NOMO-1 treated with dmso at 0.1 percent for 144 hours (cell line): ENCODE results near the gene ZNF28.
"Not testable (repeated sequence)": the region's sequence is repeated elsewhere in the genome, so short reads cannot be mapped to it uniquely, and the experiment has no call there.

Experiments used
- DNase-seq: peaks from one replicate; lab custom pipeline; 2025; ENCODE audit not compliant: unreplicated experiment; lab: John Stamatoyannopoulos, UW

The ZNF28 gene

DNA sequence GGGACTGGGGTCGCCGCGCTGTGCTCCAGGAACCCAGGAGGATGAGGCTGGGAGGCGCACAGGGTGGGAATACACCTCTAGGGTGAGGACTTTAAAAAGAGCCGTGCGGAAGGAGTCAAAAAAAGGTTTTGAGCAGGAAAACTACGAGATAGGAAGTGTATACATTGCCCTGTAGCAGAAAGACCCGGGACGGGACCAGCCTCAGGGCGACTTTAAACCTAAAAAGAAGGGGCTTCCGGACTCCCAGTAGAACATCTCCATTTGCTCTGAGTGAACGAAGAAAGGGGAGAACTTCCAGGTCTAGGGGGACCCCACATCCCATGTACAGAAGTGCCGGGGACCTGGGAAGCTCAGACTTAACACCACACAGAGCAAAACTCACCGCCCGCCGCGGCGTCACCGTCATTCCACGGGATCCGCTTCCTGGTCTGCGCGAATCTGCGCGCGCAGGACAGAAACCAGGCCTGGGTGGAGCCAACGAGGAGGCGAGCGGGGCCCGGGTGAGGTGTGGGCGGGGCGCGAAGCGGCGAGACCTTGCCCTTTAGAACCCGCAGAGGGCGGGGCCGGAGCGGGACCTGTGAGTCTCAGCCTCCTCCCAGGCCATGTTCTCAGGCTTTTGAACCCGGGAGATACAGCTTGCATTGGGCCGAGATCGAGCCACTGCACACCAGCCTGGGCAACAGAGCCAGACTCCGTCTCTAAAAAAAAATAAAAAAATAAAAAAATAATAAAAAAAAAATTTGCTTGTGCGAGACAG lies at the start of gene ZNF28:
ZNF28 (minus strand) TSS at position 430 of the 757 bp plus-strand sequence. CDS start 3,675 bp downstream, outside the sequence.
- DNase-seq: peak; percentile 2

DNA sequence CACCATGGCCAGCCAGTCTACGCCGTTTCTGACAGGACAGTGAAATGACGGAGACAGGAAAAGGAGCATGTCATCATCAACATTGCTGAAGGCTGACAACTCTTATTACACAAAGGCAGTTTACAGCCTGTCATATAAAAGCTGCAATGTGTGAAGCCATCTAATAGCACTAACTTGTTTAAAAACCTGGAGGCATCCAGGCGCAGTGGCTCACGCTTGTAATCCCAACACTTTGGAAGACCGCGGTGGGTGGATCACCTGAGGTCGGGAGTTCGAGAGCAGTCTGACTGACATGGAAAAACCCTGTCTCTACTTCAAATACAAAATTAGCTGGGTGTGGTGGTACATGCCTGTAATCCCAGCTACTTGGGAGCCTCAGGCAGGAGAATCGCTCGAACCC lies 46.6 kb upstream of the ZNF28 start:
- not testable (repeated sequence) for DNase-seq

DNA sequence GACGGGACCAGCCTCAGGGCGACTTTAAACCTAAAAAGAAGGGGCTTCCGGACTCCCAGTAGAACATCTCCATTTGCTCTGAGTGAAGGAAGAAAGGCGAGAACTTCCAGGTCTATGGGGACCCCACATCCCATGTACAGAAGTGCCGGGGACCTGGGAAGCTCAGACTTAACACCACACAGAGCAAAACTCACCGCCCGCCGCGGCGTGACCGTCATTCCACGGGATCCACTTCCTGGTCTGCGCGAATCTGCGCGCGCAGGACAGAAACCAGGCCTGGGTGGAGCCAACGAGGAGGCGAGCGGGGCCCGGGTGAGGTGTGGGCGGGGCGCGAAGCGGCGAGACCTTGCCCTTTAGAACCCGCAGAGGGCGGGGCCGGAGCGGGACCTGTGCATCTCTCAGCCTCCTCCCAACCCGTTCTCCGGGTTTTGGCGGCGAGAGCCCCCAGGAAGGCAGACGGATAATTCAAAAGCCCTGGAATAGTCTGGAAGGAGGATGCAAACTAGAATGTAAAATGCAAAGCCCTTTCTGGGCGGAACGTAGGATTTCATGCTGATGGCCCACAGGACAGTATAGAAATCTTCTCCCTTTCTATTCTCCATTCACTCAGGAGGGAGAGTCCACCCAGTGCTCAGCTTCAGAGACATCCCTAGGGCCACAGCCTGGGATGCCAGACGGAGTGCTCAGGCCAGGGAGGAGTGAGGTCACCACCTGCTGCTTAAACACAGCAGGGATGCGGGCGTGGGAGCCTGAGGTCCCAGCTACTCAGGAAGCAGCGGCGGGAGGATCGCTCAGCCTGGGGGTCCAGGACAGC lies 36.2 kb upstream of the ZNF28 start, which contains the start of gene ZNF468:
ZNF468 (minus strand) TSS at position 242 of the 814 bp plus-strand sequence. CDS start 3,347 bp downstream, outside the sequence.
- DNase-seq: peak; percentile 49

DNA sequence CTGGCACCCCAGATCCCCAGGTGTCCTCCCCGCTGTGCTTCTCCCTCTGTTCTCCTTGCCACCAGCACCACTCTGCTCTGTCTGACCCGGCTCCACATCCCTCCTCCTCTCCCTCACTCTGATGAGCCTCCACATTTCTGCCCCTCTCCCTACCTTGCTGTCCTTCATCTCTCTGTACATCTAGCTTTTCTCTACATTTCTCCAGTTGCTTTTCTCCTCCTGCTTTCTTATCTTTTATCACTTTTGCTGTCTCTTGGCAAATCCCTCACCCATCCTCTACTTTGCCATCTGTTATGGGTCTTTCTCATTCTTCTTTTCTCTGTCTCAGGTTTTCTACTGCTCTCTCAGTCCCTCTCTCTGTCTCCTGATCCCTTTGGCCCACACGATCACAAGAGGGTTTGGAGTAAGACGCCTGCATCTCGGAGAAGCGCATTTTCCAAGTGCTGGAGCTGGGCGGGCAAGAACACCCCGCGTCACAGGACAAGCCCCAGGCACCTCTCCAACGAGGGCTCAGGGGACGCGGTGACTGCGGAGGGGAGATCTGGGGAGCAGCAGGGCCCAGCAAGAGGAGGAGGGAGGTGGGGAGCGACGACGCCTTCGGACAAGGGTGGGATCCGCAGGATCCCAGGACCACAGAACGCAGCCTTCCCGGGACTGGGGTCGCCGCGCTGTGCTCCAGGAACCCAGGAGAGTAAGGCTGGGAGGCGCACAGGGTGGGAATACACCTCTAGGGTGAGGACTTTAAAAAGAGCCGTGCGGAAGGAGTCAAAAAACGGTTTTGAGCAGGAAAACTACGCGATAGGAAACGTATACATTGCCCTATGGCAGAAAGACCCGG lies 35.3 kb upstream of the ZNF28 start:
- not testable (repeated sequence) for DNase-seq

DNA sequence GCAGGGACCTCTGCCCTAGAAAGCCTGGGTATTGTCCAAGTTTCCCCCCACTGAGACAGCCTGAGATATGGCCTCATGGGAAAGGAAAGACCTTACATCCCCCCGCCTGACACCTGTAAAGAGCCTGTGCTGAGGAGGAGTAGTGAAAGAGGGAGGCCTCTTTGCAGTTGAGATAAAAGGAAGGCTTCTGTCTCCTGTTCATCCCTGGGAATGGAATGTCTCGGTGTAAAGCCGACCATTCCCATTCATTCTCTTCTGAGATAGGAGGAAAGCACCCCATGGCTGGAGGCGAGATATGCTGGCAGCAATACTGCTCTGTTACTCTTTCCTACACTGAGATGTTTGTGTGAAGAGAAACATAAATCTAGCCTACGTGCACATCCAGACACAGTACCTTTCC lies 25.9 kb upstream of the ZNF28 start:
- DNase-seq: not testable (repeated sequence)

DNA sequence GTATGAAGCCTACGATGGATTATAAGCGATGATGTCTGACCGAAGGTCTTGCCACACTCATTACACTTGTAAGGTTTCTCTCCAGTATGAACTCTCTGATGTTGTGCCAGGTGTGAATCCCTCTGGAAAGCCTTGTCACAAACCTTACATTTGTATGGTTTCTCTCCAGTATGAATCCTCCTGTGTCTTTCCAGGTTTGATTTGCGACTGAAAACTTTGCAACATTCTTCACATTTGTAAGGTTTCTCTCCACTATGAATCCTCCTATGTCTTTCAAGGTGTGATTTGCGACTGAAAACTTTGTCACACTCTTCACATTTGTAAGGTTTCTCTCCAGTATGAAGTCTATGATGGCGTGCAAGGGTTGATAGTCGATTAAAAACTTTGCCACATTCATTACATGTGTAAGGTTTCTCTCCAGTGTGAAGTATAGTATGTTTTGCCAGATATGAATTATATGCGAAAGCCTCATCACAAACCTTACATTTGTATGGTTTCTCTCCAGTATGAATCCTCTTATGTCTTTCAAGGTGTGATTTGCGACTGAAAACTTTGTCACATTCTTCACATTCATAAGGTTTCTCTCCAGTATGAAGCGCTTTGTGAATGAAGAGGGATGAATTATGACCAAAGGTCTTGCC lies 19.5 kb upstream of the ZNF28 start:
- DNase-seq: not testable (repeated sequence)

DNA sequence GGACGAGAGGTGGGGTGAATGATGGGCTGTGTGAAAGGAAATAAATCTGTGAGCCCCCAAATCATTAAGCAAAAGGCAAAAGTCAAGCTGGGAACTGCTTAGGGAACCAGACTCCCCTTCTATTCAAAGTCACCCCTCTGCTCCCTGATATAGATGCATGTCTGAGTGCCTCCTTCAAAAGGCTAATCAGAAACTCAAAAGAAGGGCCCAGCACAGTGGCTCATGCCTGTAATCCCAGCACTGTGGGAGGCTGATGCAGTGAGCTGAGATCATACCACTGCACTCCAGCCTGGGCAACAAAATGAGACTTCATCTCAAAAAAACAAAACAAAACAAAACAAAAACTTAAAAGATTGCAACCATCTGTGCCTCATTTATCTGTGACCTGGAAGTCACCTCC lies 12.9 kb upstream of the ZNF28 start:
- not testable (repeated sequence) for DNase-seq

DNA sequence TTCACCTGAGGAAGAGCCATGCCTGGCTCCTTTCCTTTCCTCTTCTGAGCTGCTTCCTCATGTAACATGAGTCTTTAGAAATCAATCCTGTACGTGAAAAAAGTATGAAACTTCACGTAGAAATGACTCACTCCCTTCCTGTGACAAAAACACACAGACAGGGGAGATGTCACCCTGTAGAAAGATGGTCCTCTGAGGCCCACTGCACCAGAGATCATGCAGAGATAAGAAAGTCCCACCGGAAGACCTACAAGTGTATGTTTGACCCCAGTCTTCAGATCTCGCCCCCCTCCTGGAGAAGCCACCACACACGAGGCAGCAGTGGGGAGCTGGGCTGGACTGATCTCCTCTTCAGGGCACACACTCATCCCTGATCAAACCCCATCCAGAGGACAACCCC lies 12.1 kb upstream of the ZNF28 start:
- DNase-seq: not testable (repeated sequence)

DNA sequence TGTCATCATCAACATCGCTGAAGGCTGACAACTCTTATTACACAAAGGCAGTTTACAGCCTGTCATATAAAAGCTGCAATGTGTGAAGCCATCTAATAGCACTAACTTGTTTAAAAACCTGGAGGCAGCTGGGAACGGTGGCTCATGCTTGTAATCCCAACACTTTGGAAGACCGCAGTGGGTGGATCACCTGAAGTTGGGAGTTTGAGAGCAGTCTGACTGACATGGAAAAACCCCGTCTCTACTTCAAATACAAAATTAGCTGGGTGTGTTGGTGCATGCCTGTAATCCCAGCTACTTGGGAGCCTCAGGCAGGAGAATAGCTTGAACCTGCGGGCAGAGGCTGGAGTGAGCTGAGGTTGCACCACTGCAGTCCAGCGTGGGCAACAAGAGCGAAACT lies 8.4 kb upstream of the ZNF28 start:
- DNase-seq: not testable (repeated sequence)

DNA sequence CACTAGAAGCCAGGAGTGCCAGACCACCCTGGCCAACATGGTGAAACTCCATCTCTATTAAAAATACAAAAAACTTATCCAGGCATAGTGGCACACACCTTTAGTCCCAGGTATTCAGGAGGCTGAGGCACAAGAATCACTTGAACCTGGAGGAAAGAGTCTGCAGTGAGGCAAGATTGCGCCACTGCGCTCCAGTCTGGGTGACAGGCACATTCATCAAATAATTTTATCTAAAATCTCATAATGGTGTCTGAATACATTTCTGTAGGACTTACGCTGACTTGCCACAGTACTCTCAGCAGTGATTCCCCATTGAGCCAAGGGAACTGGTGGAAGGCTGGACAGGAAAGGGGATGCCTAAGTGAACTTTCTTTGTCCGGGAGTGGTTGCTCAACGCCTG lies 4.3 kb upstream of the ZNF28 start:
- no peak for DNase-seq

DNA sequence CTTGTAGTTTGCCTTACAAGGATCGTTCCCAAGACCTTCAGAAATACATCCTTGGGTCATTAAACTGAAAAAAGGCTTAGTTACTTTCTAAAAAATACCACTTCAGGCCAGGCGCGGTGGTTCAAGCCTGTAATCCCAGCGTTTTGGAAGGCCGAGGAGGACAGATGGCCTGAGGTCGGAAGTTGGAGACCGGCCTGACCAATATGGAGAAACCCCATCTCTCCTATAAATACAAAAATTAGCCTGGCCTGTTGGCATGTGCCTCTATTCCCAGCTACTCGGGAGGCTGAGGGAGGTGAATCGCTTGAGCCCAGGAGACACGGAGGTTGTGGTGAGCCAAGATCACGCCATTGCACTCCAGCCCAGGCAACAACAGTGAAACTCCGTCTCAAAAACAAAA lies 2.2 kb upstream of the ZNF28 start:
- DNase-seq: no peak

DNA sequence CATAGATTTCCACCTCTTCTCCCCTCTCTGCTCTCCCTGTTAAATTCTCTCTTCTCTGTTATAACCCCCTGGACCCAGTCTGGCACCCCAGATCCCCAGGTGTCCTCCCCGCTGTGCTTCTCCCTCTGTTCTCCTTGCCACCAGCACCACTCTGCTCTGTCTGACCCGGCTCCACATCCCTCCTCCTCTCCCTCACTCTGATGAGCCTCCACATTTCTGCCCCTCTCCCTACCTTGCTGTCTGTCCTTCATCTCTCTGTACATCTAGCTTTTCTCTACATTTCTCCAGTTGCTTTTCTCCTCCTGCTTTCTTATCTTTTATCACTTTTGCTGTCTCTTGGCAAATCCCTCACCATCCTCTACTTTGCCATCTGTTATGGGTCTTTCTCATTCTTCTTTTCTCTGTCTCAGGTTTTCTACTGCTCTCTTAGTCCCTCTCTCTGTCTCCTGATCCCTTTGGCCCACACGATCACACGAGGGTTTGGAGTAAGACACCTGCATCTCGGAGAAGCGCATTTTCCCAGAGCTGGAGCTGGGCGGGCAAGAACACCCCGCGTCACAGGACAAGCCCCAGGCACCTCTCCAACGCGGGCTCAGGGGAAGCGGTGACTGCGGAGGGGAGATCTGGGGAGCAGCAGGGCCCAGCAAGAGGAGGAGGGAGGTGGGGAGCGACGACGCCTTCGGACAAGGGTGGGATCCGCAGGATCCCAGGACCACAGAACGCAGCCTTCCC lies 795 bp downstream of the ZNF28 start:
- peak; percentile 22 for DNase-seq

DNA sequence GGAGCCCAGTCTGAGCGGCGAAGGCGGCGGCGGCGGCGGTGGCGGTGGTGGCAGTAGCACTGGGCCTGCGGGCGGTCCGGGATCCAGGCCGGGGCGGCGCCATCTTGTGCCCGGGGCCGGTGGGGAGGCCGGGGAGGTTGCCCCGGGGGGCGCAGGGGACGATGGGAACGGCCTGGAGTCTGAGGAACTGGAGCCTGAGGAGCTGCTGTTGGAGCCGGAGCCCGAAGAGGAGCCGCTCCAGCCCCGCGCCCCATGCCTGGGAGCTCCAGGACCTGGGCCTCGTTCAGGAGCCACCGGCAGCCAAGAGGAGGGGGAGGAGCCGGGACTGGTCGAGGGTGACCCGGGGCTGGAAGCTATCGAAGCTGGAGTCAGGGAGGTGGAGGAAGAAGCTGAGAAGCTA lies 11.6 kb downstream of the ZNF28 start:
- no peak for DNase-seq

DNA sequence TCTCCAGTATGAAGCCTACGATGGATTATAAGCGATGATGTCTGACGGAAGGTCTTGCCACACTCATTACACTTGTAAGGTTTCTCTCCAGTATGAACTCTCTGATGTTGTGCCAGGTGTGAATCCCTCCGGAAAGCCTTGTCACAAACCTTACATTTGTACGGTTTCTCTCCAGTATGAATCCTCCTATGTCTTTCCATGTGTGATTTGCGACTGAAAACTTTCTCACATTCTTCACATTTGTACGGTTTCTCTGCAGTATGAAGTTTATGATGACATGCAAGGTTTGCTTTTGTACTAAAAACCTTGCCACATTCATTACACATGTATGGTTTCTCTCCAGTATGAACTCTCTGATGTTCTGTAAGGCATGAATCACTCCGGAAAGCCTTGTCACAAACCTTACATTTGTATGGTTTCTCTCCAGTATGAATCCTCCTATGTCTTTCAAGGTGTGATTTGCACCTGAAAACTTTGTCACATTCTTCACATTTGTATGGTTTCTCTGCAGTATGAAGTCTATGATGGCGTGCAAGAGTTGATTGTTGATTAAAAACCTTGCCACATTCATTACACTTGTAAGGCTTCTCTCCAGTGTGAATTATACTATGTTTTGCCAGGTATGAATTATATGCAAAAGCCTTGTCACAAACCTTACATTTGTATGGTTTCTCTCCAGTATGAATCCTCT lies 21.3 kb downstream of the ZNF28 start:
- DNase-seq: not testable (repeated sequence)

DNA sequence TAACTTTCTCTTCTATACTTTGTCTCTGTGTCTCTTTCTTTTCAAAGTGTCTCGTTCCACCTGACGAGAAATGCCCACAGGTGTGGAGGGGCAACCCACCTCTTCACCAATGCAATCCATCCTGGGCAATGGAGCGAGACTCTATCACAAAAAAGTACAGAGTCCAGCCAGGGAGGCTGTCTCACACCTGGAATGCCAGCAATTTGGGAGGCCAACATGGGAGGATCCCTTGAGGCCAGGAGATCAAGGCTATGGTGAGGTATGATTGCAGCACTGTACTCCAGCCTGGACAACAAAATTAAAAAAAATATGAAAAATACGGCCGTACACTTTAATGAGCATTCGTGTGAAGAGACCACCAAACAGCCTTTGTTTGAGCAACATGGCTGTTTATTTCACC lies 32.0 kb downstream of the ZNF28 start:
- no peak for DNase-seq

DNA sequence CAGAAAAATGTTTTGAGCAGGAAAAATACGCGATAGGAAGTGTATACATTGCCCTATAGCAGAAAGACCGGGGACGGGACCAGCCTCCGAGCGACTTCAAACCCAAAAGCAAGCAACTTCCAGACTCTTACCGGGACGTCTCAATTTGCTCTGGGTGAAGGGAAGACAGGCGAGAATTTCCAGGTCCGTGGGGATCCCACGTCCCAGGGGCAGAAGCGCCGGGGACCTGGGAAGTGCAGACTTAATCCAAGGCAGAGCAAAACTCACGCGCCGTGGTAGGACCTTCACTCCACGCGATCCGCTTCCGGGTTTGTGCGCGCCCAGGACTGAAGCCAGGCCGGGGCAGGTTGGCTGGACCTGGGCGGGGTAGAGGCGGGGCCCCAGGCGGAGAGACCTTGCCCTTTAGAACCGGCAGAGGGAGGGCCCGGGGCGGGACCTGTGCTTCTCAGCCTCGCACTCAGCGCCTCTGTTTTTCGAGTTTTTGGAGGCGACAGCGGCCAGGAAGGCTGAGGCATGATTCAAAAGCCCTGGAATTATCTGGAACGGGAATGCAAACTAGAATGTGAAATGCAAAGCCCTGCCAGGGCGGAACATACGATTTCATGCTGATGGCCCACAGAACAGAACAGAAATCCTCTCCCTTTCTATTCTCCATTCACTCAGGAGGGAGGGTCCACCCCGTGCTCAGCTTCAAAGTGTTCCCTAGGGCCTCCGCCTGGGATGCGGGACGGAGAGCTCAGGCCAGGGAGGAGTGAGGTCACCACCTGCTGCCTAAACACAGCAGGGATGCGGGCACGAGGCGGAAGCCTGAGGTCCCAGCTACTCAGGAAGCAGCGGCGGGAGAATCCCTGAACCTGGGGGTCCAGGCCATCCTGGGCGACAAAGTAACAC lies 34.7 kb downstream of the ZNF28 start, which contains the start of gene ZNF600:
ZNF600 (minus strand) TSS at position 328 of the 891 bp plus-strand sequence. CDS start 7,903 bp downstream, outside the sequence.
- peak; percentile 86 for DNase-seq

DNA sequence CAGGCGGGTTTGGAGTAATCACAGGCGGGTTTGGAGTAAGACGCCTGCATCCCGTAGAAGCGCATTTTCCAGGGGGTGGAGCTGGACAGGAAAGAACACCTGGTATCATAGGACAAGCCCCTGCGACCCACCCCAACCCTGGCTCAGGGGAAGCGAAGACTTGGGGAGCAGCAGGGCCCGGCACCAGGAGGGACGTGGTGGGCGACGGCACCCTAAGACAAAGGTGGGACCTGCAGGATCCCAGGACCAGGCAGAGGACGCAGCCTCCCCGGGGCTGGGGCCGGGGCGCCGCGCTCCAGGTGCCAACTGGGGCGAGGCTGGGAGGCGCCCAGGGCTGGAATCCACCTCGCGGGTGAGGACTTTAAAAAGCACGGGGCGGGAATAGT lies 35.4 kb downstream of the ZNF28 start:
- no peak for DNase-seq

DNA sequence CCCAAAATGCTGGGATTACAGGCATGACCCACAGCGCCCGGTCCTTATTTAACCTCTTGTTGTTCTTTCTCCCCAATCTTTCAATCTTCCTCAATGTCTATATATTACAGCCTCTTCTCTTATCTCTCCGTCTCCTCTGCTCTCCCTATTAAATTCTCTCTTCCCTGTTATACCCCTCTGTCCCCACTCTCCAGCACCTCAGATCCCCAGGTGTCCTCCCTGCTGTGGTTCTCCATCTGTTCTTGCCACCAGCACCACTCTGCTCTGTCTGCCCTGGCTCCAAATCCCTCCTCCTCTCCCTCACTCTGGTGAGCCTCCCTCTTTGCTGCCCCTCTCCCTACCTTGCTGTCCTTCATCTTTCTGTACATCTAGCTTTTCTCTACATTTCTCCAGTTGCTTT lies 35.9 kb downstream of the ZNF28 start:
- DNase-seq: no peak
